ENCODE measurements around the gene THRB.

Gene THRB

DNA sequence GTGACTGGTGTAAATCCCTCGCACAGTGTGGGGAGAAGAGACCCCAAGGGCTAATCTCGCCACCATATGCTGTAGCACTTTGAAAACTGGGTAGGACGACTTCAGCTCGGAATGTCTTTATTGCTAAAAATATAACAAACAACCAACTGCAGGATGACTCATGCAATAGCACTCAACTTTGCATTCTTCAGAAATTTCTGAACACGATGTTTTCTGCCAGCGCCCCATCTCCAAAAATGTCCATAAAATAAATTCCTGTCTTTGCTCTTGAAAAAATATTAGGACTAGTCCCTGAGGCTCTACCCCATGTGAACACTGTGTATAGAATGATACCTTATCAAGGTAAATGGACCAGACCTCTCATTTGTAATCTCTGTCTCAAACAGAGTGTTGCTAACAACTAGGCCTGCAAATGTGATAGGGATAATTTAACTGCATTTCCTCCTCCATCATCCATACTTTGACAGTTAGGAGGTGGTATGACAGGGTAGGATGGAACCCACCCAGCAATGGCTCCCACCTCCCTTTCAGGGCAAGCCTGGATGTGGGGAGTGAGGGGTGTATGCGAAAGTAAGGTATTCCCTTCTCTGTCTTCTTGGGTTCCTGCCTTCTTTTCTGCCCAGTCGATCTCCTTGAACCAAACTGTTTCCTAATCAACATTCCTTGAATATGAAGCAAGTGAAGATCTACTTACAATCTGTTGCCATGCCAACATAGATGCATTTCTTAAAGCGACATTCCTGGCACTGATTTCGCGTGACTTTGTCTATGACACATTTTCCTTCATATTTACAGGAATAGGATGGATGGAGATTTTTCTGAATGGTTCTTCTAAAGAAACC, 348.4 kb downstream of the THRB start:
- TF ChIP-seq PAX5 (IDR thresholded peaks at IDR 0.05; ENCODE audit: insufficient read depth, low read length, severe bottlenecking) = no peak
- no peak for TF ChIP-seq POLR2AphosphoS5 (IDR thresholded peaks at IDR 0.05; ENCODE audit: low read depth, low read length)
- no peak for TF ChIP-seq POLR2A (IDR thresholded peaks at IDR 0.05; ENCODE audit: low read depth, low read length)
- DNase-seq (ENCODE audit: insufficient read length, low spot score) (no peak), FAIRE-seq (no peak)

DNA sequence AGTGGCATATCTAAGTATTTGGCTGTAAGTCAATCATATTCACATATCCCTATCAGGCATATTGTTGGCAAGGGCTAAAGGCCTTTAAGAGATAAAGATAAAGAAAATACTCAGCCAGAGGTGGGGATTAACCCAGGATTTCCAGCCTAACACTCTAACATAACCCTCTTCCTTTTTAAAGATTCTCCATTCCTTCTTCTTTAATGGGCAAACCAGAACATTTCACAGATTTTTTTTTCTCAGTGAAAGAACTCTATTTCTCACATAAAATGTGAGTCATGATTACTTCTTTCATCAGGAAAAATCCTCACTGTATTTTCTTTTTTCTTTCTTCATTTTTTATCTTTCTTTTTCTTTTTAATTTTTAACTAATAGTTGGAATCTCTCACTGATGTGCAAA, 349.2 kb downstream of the THRB start:
- TF ChIP-seq SPI1 (IDR thresholded peaks at IDR 0.05; ENCODE audit: low read depth, low read length) (no peak), POLR2AphosphoS5 (IDR thresholded peaks at IDR 0.05; ENCODE audit: low read depth, low read length) (no peak), TAF1 (IDR thresholded peaks at IDR 0.05; ENCODE audit: low read depth, low read length) (no peak), POU2F2 (IDR thresholded peaks at IDR 0.05; ENCODE audit: low read depth, low read length) (no peak), POLR2A (IDR thresholded peaks at IDR 0.05; ENCODE audit: low read depth, low read length) (no peak), PAX5 (IDR thresholded peaks at IDR 0.05; ENCODE audit: insufficient read depth, low read length, severe bottlenecking) (no peak)
- DNase-seq (ENCODE audit: insufficient read length, low spot score) = no peak
- FAIRE-seq = no peak

DNA sequence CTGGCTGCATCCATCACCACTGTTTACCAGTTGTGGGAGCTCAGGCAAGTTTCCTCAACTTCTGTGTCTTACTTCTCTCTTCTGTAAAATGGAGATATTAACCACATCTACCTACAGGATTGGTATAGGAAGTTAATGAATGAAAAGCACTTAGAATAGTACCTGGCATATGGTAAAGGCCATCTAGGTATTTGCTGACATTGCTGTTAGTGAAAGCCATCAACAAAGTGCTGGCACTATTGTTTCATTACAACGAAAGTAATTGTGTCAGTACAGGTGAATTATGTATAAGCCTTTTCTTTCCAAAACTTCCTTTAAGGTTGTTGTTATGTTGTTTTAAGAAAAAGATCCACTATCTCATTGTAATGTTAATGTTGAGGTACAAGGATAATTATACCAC, 352.5 kb downstream of the THRB start:
- DNase-seq (ENCODE audit: insufficient read length, low spot score) (no peak), FAIRE-seq (no peak)
- TF ChIP-seq TAF1 (IDR thresholded peaks at IDR 0.05; ENCODE audit: low read depth, low read length) (no peak), POU2F2 (IDR thresholded peaks at IDR 0.05; ENCODE audit: low read depth, low read length) (no peak), SPI1 (IDR thresholded peaks at IDR 0.05; ENCODE audit: low read depth, low read length) (no peak), POLR2A (IDR thresholded peaks at IDR 0.05; ENCODE audit: low read depth, low read length) (no peak), POLR2AphosphoS5 (IDR thresholded peaks at IDR 0.05; ENCODE audit: low read depth, low read length) (no peak), PAX5 (IDR thresholded peaks at IDR 0.05; ENCODE audit: insufficient read depth, low read length, severe bottlenecking) (no peak)

DNA sequence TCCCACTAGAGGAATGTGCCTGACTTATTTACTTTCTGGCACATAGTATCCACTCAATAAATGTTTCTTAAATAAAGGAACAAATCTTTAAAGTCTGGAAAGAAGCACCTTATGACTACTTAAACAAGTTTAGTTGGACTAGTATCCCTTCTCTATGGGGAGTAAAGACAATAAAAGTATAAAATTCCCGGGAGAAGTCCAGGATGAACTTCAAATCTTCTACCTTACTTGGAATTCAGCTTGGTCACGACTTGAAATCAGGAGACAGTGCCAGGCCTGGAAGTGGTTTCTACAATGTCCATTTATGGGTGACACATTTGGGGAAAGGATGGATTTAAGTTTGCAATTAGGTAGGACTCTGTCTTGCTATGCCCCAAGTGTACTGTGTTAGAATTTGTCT, 353.1 kb downstream of the THRB start:
- DNase-seq (ENCODE audit: insufficient read length, low spot score) (no peak), FAIRE-seq (no peak)
- no peak for TF ChIP-seq POU2F2 (IDR thresholded peaks at IDR 0.05; ENCODE audit: low read depth, low read length)
- no peak for TF ChIP-seq PAX5 (IDR thresholded peaks at IDR 0.05; ENCODE audit: insufficient read depth, low read length, severe bottlenecking)
- TF ChIP-seq POLR2A (IDR thresholded peaks at IDR 0.05; ENCODE audit: low read depth, low read length) = no peak
- TF ChIP-seq SPI1 (IDR thresholded peaks at IDR 0.05; ENCODE audit: low read depth, low read length) = no peak
- no peak for TF ChIP-seq POLR2AphosphoS5 (IDR thresholded peaks at IDR 0.05; ENCODE audit: low read depth, low read length)
- no peak for TF ChIP-seq TAF1 (IDR thresholded peaks at IDR 0.05; ENCODE audit: low read depth, low read length)

GRCh38 chr3:24139463-24140412, 354.9 kb downstream of the THRB start:
- TF ChIP-seq POLR2AphosphoS5 (IDR thresholded peaks at IDR 0.05; ENCODE audit: low read depth, low read length) (no peak), TAF1 (IDR thresholded peaks at IDR 0.05; ENCODE audit: low read depth, low read length) (no peak), PAX5 (IDR thresholded peaks at IDR 0.05; ENCODE audit: insufficient read depth, low read length, severe bottlenecking) (no peak), POU2F2 (IDR thresholded peaks at IDR 0.05; ENCODE audit: low read depth, low read length) (no peak), POLR2A (IDR thresholded peaks at IDR 0.05; ENCODE audit: low read depth, low read length) (no peak), SPI1 (IDR thresholded peaks at IDR 0.05; ENCODE audit: low read depth, low read length) (no peak)
- FAIRE-seq (no peak), DNase-seq (ENCODE audit: insufficient read length, low spot score) (no peak)

DNA sequence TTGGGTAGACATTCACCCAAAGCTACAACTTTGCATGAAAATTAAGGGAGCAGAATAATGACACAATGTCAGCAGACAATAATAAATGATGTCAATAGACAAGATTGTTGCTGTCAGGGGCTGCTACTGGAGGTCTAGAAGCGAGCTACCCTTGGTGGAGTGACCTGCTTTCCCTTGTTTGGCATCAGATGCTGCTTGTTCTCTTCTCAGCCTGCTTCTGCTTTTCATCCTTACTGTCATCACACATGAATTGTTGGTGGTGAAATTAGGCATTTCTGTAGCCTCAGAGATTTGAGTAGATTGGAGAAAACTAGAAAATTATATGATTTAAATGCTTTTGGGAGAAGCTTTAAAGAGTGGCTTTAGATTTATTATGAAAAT, 355.8 kb downstream of the THRB start:
- TF ChIP-seq SPI1 (IDR thresholded peaks at IDR 0.05; ENCODE audit: low read depth, low read length) (no peak), PAX5 (IDR thresholded peaks at IDR 0.05; ENCODE audit: insufficient read depth, low read length, severe bottlenecking) (no peak), POLR2AphosphoS5 (IDR thresholded peaks at IDR 0.05; ENCODE audit: low read depth, low read length) (no peak), TAF1 (IDR thresholded peaks at IDR 0.05; ENCODE audit: low read depth, low read length) (no peak), POU2F2 (IDR thresholded peaks at IDR 0.05; ENCODE audit: low read depth, low read length) (no peak), POLR2A (IDR thresholded peaks at IDR 0.05; ENCODE audit: low read depth, low read length) (no peak)
- FAIRE-seq = no peak
- DNase-seq (ENCODE audit: insufficient read length, low spot score) = no peak

DNA sequence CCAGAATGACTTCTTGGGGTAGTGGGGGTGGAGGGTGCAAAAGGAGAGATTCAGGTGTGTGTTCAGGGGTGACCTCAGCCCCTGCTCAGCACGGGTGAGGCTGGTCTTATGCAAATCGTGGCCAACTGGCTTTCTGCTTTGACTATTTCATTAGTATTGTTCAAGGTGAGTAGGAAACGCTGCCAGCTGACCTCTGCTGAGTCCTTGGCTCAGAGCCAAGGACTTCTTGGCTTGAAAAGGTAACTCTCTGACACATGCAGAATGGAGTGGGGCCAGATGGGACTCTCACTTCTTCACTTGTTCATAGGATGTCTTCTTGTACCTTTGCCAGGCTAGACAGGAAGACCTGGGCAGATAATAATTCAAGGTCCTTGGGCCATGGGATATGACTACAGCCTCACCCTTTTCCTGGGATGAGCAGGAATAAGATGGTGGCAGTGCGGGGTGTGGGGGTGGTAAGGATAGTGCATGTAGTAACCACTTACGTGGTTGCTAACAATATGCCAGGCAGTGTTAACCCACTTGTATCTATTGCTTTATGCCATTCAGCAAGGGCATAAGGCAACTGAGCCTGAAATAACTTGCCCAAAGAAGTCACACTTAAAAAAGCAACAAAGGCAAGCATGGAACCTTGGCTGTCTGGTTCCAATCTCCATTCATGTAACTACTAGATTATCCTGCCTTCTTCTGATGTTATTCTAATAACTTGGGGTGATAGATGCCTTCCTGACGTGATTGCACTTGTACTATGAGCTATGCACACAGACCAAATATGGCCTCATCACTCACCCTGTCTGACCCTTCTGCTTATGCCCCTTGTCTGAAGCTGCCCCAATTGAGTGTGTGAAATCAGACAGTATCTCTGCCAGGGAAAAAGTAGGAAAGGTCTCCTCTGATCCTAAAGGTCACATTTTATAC, 356.4 kb downstream of the THRB start:
- TF ChIP-seq TAF1 (IDR thresholded peaks at IDR 0.05; ENCODE audit: low read depth, low read length) (no peak), SPI1 (IDR thresholded peaks at IDR 0.05; ENCODE audit: low read depth, low read length) (no peak)
- FAIRE-seq (no peak), DNase-seq (ENCODE audit: insufficient read length, low spot score) (no peak)

DNA sequence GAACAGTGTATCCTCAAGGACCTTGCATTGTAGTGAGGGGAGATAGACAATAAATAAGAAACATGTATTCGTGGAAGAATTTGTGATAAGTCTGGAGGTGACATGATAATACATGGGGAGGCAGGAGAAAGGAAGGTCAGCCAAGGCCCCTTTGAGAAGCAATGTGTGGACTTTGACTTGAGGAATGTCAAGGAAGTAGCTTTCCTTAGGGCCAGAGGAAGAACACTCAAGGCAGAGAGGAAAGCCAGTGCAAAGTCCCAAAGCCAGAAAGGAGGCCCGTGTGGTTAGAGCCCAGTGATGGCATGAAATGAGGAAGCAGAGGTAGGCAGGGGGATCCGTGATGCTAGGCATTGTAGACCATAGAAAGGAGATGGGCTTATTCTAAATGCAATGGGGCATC, 357.3 kb downstream of the THRB start:
- no peak for TF ChIP-seq TAF1 (IDR thresholded peaks at IDR 0.05; ENCODE audit: low read depth, low read length)
- TF ChIP-seq POU2F2 (IDR thresholded peaks at IDR 0.05; ENCODE audit: low read depth, low read length) = no peak
- no peak for TF ChIP-seq POLR2A (IDR thresholded peaks at IDR 0.05; ENCODE audit: low read depth, low read length)
- no peak for TF ChIP-seq PAX5 (IDR thresholded peaks at IDR 0.05; ENCODE audit: insufficient read depth, low read length, severe bottlenecking)
- no peak for TF ChIP-seq SPI1 (IDR thresholded peaks at IDR 0.05; ENCODE audit: low read depth, low read length)
- TF ChIP-seq POLR2AphosphoS5 (IDR thresholded peaks at IDR 0.05; ENCODE audit: low read depth, low read length) = no peak
- DNase-seq (ENCODE audit: insufficient read length, low spot score) = no peak
- no peak for FAIRE-seq
